ENCODE results near the gene OR1L4.

OR1L4 gene

GRCh38 chr9:122723690-122724089 lies at the start of gene OR1L4:
TSS of gene OR1L4 (plus strand) at chr9:122723990. CDS start at chr9:122723990, 0 bp downstream.
- DNase-seq (ENCODE audit: low read depth), result no peak

- no peak for DNase-seq (ENCODE audit: low read depth)
Observed at GRCh38 chr9:122684851-122685250, 38.9 kb upstream of the OR1L4 start.

GRCh38 chr9:122695696-122696095 lies 28.1 kb upstream of the OR1L4 start:
- DNase-seq (ENCODE audit: low read depth), result no peak

GRCh38 chr9:122718038-122718437 lies 5.8 kb upstream of the OR1L4 start:
- no peak for DNase-seq (ENCODE audit: low read depth)

- DNase-seq (ENCODE audit: low read depth), result no peak
Observed at GRCh38 chr9:122719218-122719617, 4.6 kb upstream of the OR1L4 start.

- DNase-seq (ENCODE audit: low read depth), result no peak
Observed at GRCh38 chr9:122742003-122742402, 18.2 kb downstream of the OR1L4 start, which contains the start of gene OR1L6. TSS of gene OR1L6 (plus strand) at chr9:122742303. CDS start at chr9:122749848, 7,545 bp downstream.

GRCh38 chr9:122754825-122755224 lies 31.0 kb downstream of the OR1L4 start:
- no peak for DNase-seq (ENCODE audit: low read depth)

- DNase-seq (ENCODE audit: low read depth), result no peak
Observed at GRCh38 chr9:122767817-122768216, 44.0 kb downstream of the OR1L4 start.
